ENCODE results near the gene GP1BB. TPM values are rescaled to one million over a fixed set of nuclear protein-coding genes. Genes with fewer than 3 reads are reported as not detected.

GP1BB gene
- polyA plus RNA-seq, 3 donors, result 0.13 to 1.5 (median 0.26) TPM

DNA sequence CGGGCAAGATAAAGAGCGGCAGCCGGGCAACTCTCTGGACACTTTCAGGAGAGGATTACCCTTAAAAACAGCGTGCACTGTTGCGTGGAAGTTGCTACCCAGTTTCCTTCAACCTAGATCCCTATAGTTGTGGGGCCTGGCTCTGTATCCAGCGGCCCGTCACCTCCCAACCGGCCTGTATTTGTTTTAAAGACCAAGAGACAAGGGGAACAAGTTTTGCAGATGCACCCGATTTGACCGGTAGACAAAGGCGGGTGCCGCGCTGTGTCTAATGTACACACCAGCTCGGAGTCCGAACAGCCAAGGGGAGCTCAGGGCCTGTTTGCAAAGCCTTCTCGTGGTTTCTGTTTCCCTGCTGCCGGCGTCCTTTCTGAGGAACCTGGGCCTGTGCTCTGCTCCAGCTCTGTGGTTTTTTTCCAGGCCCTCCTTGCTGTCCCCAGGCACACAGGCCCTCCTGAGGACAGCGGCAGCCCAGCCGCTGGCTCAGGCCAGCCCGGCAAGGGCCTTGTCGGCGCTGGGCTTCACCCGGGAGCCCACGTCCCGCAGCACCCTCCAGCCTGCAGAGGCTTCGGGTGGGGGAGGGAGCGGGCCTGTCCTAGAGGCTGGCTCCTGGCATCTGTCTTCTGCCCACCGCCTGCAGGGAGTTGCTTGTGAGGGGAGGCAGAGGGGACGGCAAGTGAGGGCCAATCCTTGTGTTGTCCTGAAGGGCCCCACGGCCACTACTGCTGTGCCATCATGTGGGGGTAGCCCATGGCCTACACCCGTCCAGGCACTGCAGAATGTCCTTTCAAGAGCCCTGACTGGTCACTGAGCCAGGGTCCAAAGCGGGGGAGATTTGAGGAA, 38.6 kb downstream of the GP1BB start:
- H3K27ac ChIP-seq (ENCODE audit: low read depth in 1 of 2, low read length in 2 of 2), result no peak overlapping the region
- H2AFZ ChIP-seq (ENCODE audit: insufficient read depth, low read depth, low read length, poor library complexity, severe bottlenecking), result no peak overlapping the region
- no peaks in the 10 kb centered on the region for H4K20me1 ChIP-seq (ENCODE audit: insufficient read depth, low read length)
- H3K79me2 ChIP-seq (ENCODE audit: insufficient read depth, low read length), result no peaks in the 10 kb centered on the region
- Mint-ChIP-seq H3K27ac (no peak overlapping the region), H3K36me3 (peaks cover 7 to 16% of the 10 kb centered on the region in 2 donors), H3K9me3 (peaks cover 0 to 28% (median 13%) of the 10 kb centered on the region in 7 donors), H3K27me3 (ENCODE audit: low read depth in 3 of 3) (peaks cover 70 to 89% (median 76%) of the 10 kb centered on the region in 3 donors), H3K4me1 (peaks cover 24% of the 10 kb centered on the region), H3K4me3 (peak overlapping the region in 1 of 2 donors; percentile 84)
- no peak overlapping the region for H3K9ac ChIP-seq (ENCODE audit: insufficient read depth, low read length, poor library complexity, severe bottlenecking)
- peaks cover 6 to 41% of the 10 kb centered on the region in 2 donors for H3K9me3 ChIP-seq (replicated peaks in 1 of 2; ENCODE audit: control insufficient read depth in 1 of 2, insufficient read depth in 1 of 2, low read length in 2 of 2)
- peaks cover 14 to 35% of the 10 kb centered on the region in 2 donors for H3K4me1 ChIP-seq (ENCODE audit: control insufficient read depth in 1 of 2, insufficient read depth in 2 of 2, low read length in 2 of 2)
- peaks cover 44 to 78% of the 10 kb centered on the region in 2 donors for H3K27me3 ChIP-seq (ENCODE audit: control insufficient read depth in 2 of 2, insufficient read depth in 2 of 2, low read length in 2 of 2)
- TF ChIP-seq, protein P1, sequence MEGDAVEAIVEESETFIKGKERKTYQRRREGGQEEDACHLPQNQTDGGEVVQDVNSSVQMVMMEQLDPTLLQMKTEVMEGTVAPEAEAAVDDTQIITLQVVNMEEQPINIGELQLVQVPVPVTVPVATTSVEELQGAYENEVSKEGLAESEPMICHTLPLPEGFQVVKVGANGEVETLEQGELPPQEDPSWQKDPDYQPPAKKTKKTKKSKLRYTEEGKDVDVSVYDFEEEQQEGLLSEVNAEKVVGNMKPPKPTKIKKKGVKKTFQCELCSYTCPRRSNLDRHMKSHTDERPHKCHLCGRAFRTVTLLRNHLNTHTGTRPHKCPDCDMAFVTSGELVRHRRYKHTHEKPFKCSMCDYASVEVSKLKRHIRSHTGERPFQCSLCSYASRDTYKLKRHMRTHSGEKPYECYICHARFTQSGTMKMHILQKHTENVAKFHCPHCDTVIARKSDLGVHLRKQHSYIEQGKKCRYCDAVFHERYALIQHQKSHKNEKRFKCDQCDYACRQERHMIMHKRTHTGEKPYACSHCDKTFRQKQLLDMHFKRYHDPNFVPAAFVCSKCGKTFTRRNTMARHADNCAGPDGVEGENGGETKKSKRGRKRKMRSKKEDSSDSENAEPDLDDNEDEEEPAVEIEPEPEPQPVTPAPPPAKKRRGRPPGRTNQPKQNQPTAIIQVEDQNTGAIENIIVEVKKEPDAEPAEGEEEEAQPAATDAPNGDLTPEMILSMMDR (IDR thresholded peaks at IDR 0.05), result no peak
- 74% methylated on average over 33 of the region's 33 CpGs for WGBS (ENCODE audit: insufficient coverage)
- no peak overlapping the region for H3K4me3 ChIP-seq (replicated peaks in 1 of 3; ENCODE audit: low read depth in 2 of 3, low read length in 3 of 3)
- H3K4me2 ChIP-seq (replicated peaks; ENCODE audit: extremely low read depth, low read length, poor library complexity, severe bottlenecking), result no peak overlapping the region
- no peak for DNase-seq
- intact Hi-C loops (cut with micrococcal nuclease), result no loop called here
- no peaks in the 10 kb centered on the region for H3K36me3 ChIP-seq (replicated peaks in 1 of 2; ENCODE audit: control insufficient read depth in 1 of 2, insufficient read depth in 2 of 2, low read length in 2 of 2)

DNA sequence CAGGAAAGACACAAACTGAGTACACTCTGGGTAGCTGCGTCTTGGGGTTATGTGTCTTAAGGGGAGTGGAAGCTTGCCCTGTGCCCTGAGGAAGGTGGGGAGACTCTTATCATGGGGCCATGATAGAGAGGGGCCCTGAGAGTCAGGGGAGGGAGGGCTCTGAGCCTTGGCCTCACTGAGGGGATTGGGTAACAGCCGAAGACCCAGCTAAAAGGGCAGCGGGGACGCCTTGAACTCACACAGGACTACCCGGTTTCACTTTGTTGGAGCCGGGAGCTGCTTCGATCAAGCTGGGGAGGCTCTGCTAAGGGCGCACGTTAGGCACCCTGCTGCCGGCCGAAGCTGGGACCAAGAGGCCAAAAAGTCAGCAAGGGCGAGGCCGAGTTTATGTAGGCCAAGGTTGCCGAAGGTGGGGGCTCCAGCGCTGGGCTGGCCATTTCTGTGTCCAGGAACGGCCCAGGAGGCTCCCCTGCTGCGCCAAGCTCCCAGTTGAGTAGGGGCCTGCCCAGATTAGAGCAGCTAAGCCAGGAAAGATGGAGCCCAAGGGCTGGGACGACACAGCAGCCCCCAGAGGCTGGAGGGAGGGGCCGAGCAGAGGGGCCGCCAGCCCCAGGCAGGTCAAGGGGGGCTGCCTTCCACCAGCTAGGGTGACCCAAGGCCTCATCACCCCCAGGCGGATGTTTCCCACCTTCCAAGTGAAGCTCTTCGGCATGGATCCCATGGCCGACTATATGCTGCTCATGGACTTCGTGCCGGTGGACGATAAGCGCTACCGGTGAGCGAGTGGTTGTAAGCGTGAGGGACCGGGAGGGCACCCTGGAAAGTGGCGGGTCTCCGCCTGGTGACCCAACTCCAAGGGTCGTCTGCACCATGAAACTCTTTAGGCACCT, 39.5 kb downstream of the GP1BB start:
- H3K79me2 ChIP-seq (ENCODE audit: insufficient read depth, low read length), result no peaks in the 10 kb centered on the region
- H3K27me3 ChIP-seq (ENCODE audit: control insufficient read depth in 2 of 2, insufficient read depth in 2 of 2, low read length in 2 of 2), result peaks cover 52 to 78% of the 10 kb centered on the region in 2 donors
- H3K27ac ChIP-seq (ENCODE audit: low read depth in 1 of 2, low read length in 2 of 2), result no peak overlapping the region
- Mint-ChIP-seq H3K36me3 (peaks cover 7 to 13% of the 10 kb centered on the region in 2 donors), H3K4me1 (peaks cover 24% of the 10 kb centered on the region), H3K4me3 (peak overlapping the region in 1 of 2 donors; percentile 85), H3K9me3 (peaks cover 0 to 30% (median 13%) of the 10 kb centered on the region in 7 donors), H3K27me3 (ENCODE audit: low read depth in 3 of 3) (peaks cover 71 to 89% (median 76%) of the 10 kb centered on the region in 3 donors), H3K27ac (no peak overlapping the region)
- H3K36me3 ChIP-seq (replicated peaks in 1 of 2; ENCODE audit: control insufficient read depth in 1 of 2, insufficient read depth in 2 of 2, low read length in 2 of 2), result no peaks in the 10 kb centered on the region
- TF ChIP-seq, protein P1 (IDR thresholded peaks at IDR 0.05), result no peak
- H3K4me2 ChIP-seq (replicated peaks; ENCODE audit: extremely low read depth, low read length, poor library complexity, severe bottlenecking), result no peak overlapping the region
- intact Hi-C loops (cut with micrococcal nuclease), result no loop called here
- no peak overlapping the region for H3K9ac ChIP-seq (ENCODE audit: insufficient read depth, low read length, poor library complexity, severe bottlenecking)
- H3K9me3 ChIP-seq (replicated peaks in 1 of 2; ENCODE audit: control insufficient read depth in 1 of 2, insufficient read depth in 1 of 2, low read length in 2 of 2), result peaks cover 6 to 46% of the 10 kb centered on the region in 2 donors
- peaks cover 19 to 35% of the 10 kb centered on the region in 2 donors for H3K4me1 ChIP-seq (ENCODE audit: control insufficient read depth in 1 of 2, insufficient read depth in 2 of 2, low read length in 2 of 2)
- WGBS (ENCODE audit: insufficient coverage), result 88% methylated on average over 34 of the region's 34 CpGs
- no peak overlapping the region for H2AFZ ChIP-seq (ENCODE audit: insufficient read depth, low read depth, low read length, poor library complexity, severe bottlenecking)
- H4K20me1 ChIP-seq (ENCODE audit: insufficient read depth, low read length), result no peaks in the 10 kb centered on the region
- H3K4me3 ChIP-seq (replicated peaks in 1 of 3; ENCODE audit: low read depth in 2 of 3, low read length in 3 of 3), result no peak overlapping the region
- no peak for DNase-seq
